Measurements from ENCODE around the gene ARNT2.
"Not testable (repeated sequence)": the region's sequence is repeated elsewhere in the genome, so short reads cannot be mapped to it uniquely, and the experiment has no call there.

Gene ARNT2

DNA sequence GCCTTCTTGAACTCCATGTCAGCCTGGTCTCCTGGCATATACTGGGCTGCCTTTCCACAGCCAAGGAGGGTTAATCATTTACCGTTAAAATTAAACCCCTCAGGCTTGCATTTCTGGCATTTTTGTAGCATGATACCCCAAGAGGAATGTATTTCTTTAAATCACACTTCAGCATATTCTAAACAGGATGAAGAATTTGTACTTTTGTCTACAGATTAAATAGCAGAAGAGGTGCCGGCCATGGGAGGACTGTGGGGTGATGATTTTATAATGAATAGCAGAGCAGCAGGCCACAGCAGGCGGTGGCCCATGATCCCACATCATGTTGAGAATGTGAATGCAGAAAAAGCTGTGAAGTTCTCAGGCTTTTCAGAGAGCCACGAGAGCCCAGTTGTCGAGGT, 90.2 kb downstream of the ARNT2 start:
- DNase-seq, result no peak

DNA sequence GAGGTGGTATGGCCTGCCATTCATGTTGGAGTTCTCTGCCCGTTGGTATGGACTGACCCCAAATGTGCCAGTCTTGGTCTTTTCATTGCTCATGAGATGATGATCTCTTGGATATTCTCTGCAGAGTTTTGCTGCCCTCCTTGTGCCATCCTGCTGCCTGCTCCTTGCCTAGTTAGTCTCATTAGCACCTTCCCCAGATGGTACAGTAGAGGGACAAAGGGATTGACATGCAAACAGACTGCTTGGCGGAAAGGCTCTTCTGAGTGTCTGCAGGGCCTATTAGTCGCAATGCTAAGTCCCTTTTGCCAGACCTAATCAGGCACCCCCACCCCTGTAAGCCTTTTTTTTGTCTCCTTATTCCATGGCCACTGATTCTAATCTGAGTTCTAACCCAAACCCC, 90.6 kb downstream of the ARNT2 start:
- DNase-seq, result no peak

DNA sequence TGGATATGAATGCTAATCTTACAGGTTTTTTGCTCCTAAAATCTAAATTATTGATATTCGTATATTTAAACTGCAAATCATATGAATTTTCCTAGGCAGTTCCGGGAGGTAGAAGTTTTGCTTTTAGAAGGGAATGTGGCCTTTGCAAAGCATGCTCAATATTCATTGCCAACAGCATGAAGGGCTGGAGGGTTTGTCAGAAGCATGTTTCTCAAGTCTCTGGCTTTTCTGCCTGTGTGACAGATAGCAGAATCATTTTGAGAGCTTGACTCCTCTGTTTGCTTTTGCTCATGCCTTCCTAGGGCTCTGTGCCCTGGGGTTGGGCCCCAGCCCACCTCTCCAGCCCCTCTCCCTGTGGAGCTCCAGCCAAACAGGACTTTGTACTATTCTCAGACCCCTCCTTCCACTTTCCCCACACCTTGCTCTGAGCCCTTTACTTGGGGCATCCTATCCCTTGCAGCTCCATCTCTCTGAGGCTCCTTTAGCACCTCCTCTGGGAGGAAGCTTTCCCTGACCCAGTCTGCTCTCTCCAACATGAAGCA, 91.3 kb downstream of the ARNT2 start:
- DNase-seq, result no peak

DNA sequence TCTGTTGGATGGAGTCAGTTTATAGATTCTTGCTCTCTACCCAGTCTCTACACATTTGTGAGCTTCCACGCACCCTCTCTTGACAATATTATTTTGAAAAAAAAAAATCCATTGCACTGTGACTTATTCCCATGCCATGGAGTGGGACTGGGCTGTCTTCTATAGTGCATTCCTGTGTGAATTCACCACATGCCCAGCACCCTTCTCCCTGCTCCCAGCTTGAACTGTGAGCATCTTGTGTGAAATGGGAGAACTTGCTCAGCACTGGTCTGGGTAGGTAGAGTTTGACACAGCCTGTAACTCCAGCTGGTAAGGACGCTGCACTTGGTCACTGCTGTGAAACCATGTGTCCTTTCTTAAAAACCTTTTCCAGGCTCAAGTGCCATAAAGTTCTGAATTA, 91.9 kb downstream of the ARNT2 start:
- no peak for DNase-seq

DNA sequence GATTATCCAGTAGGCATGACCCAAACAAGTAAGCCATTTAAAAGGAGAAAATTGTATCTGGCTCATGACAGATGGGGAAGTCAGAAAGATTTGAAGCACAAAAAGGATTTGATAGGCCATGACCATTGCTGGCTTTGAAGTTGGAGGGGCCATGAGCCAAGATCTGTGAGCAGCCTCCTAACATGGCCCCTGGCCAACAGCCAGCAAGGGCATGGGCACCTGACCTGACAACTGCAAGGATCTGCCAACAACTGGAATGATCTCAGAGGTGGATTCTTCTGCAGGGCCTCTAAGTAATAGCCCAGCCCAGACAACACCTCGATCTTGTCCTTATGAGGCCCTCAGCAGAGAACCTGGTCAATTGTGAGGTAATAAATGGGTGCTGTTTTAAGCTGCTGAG, 93.0 kb downstream of the ARNT2 start:
- DNase-seq, result no peak

DNA sequence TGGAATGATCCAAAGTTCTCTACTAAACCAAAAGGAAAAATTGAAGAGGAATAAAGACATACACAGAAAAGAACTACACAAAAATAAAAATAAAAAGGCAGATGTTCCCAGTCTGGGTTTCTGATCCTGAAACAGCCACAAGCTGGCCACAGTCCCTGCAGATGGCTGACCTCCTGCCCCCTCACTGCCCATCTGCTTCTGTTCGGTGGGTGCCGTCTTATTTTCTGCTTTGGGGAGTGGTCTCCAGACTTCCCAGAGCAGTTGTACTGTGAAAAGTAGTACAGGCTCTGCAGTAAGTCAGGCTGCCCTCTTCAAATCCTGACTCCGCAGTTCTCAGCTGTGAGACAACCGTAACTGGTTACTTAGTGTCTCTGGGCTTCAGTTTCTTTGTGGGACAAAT, 94.5 kb downstream of the ARNT2 start:
- no peak for DNase-seq

DNA sequence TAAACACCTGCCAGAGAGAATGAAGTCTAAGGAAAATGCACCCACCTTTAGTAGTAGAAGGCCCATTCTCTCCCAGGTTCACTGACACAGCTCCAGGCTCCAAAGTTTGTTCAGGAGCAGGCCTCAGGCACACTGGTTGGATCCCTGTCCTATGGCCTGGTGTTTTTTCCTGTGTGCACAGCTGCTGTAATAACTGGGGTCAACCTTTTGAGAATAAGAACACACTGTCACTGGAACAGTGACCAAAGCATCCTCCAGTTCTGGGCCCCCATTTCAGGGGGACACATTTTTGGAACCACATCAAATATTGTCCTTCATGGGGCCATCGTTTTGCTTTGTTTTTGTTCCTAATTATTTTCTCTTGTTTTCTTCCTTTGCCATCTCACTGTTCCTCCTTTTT, 95.8 kb downstream of the ARNT2 start:
- no peak for DNase-seq

DNA sequence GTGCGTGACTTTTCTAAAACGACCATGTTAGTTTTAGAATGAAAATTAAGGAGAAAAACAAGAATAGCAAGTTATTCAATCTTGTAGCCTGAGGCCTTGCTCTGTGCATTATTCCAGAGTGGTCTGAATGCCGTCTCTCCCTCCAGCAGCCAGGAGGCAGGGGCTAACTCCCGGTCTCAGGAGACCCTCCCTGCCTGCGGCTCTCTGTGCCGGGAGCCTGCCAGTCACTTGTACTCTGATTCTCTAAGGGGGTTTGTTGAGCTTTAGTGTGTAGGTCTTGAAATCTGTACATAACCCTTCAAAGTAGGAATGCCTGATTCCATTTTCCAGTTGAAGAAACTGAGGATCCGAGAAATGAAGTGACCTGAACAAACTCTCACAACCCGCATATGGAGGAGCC, 97.3 kb downstream of the ARNT2 start:
- no peak for DNase-seq

DNA sequence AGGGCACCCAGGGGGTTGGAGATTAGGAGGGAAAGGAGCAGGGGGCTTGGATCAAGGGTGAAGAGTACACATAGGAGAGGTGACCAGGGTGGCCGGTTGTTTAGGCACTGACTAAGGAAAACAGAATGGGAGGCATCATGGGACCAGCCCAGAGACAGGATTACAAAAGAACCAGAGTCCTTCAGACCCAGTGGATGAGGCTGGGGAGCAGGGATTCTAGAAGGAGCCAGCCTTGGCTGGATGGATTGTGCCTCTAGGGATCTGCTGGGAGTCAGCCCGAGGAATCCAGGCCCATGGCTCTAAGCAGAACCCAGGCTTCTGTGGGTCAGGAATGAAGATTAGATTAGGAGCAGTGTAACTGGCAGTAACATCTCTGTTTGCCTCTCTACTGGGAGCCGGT, 98.6 kb downstream of the ARNT2 start:
- DNase-seq, result no peak

DNA sequence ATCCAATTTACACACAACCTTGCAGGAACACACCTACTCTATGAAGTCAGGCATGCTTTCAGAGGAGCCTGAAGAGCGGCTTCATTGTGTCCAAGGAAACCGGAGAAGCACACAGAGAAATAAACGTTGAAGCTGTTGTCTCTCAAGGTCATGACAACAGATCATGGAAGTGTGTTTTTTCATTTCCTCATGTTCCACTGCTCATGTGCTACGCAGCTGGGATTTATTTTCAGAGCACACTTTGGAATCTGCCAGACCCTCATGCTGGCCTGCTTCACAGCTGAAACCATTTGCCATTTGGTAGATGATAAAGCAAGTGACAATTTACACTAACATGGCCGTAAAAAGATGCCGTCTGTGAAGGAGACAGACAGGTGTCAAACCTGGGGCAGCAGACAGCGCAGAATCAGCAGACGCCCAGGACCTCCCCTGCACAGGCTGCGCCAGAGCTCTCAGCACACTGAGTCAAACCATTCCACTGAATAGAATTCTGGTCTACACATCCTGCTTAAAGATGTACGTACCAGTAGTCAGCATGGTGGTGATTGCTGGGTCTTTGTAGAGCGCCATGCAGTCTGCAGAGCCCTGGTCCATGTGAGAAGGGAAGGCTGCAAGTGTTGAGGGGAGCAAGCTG, 99.3 kb downstream of the ARNT2 start:
- no peak for DNase-seq

DNA sequence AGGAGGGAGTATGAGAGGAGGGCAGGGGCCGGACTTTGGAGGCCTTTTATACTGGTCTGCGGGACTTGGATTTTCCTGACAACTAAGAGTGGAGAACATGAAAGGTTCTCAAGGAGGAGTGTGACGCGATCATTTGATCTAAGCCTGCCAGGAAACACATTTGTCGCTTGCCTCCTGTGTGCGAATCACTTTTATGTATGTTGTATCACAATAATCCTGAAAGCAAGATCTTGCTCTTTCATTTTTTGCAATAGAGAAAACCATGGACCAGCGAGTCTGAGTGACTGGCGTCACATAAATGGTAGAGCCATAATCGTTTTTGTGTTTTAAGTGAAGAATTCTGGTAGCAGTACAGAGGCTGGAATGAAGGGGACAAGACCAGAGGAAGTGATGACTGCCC, 100.7 kb downstream of the ARNT2 start:
- DNase-seq, result no peak

DNA sequence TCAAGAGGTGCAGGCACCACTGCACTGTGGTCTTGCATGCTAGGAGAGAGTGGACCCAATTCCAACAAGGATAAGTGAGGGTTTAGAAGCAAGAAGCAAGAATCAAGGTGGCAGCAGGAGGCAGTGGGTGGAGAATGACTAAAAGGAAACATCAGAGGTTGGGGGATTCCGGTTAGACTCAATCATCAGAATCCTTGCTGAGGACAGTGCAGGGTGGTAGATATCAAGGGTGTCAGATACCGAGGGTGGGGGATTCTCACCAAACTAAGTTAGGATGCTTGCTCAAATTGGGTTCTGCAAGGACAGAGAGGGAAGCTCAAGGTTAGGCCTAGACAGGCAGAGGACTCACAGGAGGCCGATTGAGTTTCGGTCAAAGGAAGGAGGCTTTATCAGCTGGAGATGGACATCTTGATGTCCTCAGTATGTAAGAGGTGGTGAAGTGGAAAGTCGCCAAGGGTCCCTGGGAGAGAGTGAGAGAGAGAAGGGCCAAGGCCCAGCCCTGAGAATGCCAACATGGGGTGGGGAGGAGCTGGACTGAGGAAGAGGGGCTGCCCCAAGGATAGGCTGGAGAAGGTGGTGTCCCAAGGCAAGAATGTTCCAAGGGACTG, 102.2 kb downstream of the ARNT2 start:
- DNase-seq, result no peak

DNA sequence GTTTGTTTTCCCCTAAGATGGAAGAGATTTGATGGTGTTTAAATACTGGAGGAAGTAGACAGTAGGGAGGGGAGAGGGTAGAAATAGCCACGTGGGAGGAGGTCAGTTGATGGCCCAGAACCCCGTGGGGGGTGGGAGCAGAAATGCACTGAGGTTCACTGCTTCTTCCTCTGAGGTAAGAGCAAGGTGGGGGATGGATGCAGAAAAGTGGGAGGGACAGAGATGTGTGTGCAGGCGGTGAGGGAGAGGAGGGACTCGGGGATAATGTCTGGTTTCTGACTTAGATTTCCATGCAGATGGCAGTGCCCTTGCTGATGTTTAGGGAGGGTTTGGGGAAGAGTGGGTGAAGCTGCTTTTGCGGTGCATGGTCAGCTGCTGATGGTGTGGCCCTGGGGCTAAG, 102.9 kb downstream of the ARNT2 start:
- DNase-seq, result no peak

DNA sequence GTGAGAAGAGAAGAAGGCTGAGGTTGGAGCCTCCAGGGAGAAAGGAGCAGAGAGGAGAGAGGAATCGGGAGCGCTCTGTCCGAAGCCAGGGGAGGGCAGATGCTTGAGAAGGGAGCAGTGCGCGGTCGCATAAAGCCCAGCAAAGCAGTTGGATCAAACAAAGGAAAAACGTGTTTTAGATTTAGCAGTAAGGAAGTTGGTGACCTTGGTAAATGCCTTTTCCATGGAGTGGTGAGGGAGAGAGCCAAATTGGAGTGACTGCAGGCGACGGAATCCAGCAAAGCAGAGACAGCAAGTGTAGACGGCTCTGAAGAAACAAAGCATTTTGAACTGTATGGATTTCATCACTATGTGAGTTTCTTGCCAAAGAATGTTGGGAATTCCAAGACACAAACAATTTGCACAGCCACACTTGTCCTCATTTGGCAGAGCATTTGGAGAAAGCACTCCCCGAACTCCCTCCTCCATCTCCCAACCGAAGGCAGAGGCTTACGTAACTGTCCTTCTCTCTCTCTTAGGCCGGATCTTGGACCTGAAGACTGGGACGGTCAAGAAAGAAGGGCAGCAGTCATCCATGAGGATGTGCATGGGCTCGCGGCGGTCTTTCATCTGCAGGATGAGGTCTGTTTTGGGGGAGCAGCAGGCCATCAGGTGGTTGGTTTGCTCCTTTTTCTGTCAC, 103.6 kb downstream of the ARNT2 start:
- DNase-seq, result no peak

DNA sequence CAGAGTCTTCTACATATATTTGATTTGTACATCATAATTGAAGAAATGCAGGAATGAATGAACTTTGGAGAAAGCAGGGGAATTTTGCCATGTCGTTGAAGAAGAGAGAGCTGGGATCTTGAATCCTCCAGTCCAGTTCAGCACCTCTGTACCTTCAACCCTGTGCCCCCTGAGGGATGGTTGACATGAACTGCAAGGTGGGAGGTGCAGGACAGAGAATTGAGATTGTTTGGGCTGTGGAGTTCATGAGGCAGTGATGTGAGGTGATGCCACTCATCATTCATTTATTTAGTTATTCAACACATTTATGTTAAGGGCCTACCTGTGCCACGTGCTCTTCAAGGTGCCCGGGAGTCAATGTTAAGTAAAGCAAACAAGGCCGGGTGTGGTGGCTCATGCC, 104.6 kb downstream of the ARNT2 start:
- no peak for DNase-seq

DNA sequence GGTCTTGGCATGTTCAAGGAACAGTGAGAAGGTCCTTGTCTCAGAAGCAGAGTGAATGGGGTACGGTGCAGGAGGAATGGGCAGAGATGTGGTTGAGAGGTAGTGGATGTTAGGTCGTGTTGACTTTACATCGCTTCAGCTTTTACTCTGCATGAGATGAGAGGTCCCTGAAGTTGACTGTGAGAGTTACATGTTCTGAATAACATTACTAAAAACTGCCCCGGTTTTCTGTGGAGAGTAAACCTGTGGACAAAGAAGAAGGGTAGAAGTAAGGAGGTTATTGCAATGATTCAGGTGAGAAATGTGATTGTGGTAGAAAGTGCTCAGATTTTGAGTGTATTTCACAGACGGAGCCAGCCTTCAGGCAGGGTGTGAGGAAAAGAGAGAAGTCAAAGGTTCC, 105.6 kb downstream of the ARNT2 start:
- no peak for DNase-seq

DNA sequence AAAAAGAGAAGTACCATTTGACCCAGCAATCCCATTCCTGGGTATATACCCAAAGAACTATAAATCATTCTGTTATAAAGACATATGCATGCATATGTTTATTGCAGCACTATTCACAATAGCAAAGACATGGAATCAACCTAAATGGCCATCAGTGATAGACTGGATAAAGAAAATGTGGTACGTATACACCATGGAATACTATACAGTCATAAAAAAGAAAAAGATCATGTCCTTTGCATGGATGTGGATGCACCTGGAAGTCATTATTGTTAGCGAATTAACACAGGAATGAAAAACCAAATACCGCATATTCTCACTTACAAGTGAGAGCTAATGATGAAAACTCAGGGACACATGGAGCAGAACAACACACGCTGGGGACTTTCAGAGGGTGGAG, 106.8 kb downstream of the ARNT2 start:
- DNase-seq, result not testable (repeated sequence)

DNA sequence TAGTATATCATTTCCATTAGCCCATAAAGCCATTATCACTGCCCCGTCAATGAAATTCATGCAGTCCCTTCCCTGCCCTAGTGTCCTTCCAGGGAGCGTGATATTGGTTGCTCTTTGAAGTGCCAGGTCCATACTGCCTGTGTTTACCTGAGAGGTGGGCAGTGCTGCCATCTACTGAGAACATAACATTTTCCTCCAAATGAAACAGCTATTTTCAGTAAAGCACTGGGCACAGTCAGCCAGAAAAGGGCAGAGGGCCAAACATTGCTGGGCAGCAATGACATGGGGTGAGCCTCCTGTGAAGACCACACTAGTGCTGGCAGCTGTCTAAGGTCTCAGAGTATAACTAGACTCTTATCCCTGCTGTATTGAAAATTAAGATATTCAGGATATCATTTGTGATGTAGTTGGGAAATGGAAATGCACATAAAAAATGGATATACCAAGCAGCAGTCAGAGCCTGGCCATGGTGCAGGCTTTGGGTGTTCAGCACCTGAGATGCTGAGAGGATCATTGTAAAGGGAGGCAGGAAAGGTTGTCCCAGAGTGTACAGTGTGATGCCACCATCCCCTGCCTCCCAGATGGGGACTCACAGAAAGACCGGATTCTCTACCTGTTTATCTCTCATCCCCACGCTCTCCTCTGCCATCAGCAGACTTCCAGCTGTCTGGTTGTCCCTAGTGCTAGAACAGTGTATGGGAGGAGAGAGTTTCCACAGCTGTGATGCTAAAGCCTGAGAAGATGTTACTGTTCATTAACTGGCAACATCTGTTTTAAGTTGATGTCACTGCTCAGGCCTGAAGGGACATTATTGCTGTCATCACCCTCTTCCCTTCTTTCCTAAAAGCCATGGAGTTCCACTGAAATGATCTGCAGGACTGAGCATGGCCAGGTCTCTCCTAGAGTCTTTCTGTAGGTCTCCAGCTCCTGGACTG, 108.8 kb downstream of the ARNT2 start:
- no peak for DNase-seq

DNA sequence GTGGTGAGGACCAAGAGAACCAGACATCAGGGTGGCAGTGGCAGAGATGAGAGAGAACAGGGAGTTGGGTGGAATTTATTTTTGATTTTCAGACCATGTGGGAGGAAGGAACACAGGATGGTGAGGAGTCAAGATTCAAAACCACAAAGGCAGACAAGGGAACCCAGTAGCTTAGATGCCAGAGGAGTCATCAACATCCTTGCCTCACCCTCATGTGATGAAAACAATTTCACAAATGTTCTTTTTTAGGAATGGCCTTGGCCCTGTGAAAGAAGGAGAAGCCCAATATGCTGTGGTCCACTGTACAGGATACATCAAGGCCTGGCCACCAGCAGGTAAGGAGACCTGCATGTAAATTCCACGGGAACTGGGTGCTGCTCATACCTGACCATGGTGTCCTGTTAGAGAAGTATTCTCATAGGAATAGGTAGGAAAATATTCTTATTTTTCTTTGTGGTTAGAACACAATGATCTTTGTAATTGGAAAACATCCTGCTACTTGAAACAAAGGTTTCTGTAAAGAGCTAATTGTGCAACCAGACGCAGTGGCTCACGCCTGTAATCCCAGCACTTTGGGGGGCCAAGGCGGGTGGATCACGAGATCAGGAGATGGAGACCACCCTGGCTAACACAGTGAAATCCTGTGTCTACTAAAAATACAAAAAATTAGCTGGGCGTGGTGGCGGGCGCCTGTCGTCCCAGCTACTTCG, 110.0 kb downstream of the ARNT2 start:
- DNase-seq, result no peak

DNA sequence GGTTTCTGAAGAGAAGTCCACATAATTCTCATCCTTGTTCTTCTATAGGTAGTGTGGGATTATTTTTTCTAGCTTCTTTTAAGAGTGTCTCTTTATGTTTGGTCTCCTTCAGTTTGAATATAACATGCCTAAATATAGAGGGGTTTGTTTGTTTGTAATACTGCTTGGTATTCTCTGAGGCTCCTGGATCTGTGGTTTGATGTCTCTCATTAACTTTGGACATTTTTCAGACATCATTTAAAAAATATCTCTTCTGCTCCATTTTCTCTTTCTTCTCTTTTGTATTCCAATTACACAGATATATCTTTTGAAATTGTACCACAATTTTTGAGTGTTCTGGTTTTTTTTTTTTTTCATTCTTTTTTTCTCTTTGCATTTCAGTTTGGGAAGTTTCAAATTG, 113.1 kb downstream of the ARNT2 start:
- no peak for DNase-seq

DNA sequence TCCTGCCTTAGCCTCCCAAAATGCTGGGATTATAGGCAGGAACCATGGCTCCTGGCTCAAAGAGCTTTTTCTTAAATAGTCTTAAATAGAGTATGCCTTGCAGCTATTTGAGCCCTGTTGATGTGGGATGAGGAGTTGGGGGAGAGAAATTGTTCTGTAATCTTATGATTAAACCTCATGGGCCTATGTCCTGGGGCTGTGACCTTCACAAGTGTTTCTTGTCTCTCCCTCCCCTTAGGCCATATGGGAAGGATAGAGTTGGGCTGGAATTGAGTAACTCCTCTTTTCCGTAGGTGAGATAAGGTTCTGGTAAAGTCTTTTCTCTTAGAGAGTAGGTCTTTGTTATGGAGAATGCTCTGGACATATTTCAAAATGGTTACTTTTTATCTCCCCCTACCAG, 114.3 kb downstream of the ARNT2 start:
- no peak for DNase-seq

DNA sequence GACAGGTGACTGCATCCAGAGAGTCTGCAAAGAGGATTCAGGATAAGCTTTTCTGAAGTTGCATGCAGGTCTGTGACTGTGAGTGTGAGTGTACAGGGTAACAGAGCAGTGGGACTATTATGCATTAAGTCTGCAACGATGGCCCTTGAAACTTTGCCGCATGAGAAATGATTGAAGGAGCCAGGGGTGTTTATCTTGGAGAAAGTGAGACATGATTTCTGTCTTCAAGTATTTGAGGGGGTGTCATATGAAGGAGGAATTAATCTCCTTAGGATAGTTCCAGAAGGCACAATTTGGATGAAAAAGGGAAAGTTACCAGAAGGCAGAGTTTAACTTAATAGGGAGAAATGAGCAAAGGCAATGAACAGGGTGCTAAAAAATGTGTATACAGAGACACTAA, 119.6 kb downstream of the ARNT2 start:
- no peak for DNase-seq

DNA sequence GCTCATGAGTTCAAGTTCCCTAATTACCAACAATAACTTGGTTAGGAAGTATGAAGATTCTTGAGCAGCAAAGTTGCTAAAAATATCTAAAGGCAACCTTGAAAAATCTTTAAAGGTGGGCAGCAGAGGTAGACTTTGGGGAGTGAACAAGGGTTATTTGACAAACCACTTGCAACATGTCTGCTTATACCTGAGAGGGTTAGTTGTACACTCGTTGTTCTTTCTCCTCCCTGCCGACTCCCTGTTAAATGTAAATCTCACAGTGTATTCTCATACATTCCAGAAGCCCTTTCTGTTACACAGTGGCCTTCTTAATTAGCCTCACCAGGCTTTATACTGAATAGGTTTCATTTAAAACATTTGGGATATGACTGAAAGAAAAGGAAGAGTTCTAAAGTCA, 121.7 kb downstream of the ARNT2 start:
- no peak for DNase-seq
